HG02759 (cell line): Measurements from ENCODE around the gene CSAD.
"Not testable (repeated sequence)": the region's sequence is repeated elsewhere in the genome, so short reads cannot be mapped to it uniquely, and the experiment has no call there.

Experiments used
- ATAC-seq: cut with Tn5 transposase; IDR thresholded peaks from one replicate; pipeline ENCODE4 v1.9.1; 2021; ENCODE audit warnings: mild to moderate bottlenecking, moderate library complexity; ENCODE audit not compliant: unreplicated experiment

Gene CSAD

DNA sequence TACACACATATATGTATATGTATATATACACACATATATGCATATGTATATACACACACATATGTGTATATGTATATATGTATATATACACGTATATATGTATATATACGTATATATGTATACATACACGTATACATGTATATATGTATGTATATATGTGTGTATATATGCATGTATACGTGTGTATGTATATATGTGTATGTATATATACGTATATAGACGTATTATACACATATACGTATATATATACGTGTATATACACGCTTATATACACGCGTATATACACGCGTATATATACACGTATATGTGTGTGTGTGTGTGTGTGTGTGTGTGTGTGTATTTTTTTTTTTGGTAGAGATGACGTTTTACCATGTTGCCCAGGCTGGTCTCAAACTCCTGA lies 33.1 kb downstream of the CSAD start:
- ATAC-seq: no peak

DNA sequence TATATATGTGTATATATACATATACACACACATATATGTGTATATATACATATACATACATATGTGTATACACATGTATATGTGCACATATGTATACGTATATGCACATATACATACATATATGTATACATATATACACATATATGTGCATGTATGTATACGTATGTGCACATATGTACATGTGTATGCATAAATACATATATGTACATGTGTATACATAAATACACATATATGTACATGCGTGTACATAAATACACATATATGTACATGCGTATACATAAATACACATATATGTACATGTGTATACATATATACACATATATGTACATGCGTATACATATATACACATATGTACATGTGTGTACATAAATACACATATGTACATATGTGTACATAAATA lies 33.5 kb downstream of the CSAD start:
- no peak for ATAC-seq

DNA sequence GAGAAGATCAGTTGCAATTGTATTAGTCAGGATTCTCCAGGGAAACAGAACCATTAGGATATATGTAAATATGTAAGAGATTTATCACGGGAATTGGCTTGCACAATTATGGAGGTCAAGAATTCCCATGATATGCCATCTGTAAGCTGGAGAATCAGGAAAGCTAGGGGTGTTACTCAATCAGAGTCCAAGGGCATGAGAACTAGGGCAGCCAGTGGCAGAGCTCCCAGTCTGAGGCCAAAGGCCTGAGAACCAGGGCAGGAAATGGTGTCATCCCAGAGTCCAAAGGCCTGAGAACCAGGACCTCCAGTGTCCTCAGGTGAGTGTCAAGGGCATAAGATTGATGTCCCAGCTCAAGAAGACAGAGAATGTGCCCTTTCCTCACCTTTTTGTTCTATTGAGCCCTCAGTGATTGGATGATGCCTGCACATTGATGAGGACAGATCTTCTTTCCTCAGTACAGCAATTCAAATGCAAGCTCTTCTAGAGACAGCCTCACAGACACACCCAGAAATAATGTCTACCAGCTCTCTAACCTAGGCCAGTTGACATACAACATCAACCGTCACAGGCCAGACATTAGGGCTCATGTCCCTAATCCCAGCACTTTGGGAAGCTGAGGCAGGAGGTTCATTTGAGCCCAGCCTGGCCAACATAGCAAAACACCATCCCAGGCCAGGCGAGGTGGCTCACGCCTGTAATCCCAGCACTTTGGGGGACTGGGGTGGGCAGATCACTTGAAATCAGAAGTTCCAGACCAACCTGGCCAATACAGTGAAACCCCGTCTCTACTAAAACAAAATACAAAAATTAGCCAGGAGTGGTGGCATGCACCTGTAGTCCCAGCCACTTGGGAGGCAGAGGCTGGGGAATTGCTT lies 35.1 kb downstream of the CSAD start:
- ATAC-seq: no peak

DNA sequence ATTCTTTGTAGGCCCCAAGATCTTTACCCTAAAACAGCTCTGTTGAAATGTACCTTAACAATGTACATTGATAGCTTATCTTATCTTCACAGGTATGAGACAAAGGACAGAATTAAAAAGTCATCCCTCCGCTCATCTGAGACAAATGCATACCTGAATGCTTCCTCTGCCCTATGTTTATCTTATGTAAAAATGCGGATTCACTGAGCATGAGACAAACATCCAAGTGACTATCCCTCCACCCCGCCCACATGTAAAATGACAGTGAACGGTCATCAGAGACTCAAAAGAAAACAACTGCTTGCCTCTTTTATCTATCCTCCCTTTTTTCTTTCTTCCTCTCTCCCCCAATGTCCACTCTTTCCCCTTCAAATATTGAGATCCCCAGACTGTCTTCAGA lies 37.4 kb downstream of the CSAD start:
- no peak for ATAC-seq

DNA sequence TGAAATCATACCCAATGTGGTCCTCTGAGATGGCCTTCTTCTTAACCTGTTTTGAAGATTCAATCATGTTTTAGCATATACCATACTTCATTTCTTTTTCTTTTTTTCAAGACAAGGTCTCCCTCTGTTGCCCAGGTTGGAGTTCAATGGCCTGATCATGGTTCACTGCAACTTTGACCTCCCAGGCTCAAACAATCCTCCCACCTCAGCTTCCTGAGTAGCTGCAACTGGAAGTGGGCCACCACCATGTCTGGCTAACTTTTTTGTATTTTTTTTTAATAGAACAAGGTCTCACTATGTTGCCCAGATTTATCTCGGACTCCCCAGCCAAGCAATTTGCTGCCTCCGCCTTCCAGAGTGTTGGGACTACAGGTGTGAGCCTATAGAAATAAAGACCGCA lies 47.0 kb downstream of the CSAD start:
- no peak for ATAC-seq

DNA sequence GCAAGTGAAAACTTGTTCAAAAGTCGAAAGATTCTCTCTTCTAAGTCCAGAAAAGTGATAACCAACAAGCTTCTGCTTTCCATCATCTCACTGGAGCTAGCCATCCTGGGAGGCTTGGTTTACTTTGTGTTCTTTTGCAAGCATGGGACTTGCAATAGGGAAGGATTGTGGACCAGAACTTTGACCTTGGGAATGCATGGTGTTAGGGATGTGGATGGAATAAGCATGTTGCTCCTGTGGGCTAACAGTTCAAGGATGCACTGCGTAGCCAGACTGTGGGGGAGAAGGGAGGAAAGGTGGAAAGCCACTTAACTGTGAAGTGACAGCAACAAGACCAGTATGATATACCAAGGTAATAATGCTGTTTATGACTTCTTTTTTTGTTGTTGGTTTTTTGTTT lies 48.9 kb downstream of the CSAD start:
- ATAC-seq: no peak

DNA sequence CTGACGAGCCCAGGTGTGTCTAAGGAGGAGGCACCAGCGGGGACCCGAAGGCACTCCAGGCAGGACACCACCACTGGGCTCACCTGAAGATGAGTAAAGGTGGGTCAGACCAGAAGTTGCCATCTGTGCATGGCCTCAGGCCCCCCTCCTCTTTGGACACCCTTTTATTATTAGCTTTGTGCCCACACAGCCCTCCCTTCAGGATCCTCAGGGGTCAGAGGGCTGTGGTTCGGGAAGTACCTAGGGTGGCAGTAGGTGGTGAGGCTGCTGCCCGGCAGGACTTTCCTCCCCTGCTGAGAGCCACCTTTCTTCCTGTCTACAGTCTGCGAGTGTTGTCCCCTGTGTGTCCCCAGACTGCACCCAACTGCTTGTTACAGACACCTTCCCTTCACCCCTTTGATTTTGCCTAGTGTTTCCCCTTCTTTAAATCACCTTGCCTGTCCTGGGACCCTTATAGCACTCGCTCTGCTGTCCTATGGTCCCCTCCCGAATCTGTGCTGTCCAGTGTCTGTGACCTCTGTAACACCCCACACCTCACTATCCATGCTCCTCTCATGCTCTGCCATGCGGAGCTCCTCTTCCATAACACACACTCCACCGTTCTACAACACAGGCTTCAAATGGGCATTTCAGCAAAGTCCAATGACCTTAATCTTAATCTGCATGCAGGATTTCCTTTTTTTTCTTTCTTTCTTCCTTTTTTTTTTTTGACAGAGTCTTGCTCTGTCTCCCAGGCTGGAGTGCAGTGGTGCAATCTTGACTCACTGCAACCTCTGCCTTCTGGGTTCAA lies 51.8 kb downstream of the CSAD start:
- no peak for ATAC-seq

DNA sequence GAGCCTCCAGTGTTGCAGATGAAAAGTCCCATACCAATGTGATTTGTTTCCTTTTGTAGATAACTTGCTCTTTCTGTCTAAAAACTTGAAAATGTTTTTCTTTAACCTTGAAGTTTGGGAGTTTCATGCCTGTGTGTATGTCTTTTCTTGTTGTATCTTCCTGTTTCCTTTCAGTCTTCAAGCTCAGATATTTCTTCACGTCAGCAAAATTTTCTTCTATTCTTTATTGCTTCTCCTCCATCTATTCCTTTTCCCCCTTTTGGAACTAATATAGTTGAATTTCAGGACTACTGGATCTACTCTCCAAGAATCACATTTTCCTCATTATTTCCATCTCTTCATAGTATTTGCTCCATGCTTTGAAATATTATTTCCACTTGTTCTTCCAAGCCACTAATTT lies 53.6 kb downstream of the CSAD start:
- ATAC-seq: no peak

DNA sequence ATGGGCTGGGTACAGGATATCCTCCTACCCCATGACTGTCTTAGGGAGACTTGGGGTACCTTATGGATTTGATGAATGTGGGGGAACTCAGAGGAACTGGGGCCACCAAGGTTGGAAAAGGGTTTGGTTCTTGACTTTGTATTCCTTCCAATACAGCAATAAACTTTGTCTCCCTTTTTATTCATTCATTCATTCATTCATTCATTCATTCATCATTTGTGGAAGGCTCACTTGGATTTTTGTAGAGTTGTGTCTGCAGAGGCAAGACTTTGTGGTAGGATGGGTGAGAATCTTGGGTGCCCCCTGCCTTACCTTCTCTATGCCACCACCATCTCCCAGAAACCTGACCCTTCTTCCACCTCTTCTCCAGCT lies 56.4 kb downstream of the CSAD start:
- ATAC-seq: no peak

DNA sequence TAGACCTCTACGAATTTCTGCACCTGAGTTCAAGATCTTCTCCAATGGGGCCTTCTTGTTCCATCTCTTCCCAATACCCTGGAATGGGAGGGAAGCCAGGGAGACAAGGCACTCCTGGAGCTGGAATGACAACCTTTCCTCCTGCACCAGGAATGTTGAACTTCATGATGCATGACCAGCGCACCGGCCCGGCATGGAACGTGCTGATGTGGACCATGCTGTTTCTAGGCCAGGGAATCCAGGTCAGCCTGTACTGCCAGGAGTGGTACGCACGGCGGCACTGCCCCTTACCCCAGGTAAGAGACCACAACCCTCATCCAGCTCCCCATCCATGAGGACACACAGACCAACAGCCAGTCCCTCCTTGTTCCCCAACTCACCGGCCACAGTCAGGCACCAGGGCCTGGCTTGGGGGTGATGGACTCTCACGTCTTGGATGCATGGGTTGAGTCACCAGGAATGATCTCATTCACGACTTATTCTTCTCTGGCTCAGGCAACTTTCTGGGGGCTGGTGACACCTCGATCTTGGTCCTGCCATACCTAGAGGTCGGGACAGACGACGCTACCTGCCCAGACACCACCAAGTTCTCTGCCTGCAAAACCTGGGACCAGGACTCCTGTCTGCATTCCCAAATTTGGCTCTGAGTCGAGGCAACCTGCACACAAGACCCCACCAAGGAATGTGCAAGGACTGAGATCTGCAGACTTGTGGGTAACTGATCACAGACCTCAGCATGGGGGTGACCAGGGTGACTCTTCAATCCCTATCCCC lies 57.0 kb downstream of the CSAD start:
- ATAC-seq: no peak

DNA sequence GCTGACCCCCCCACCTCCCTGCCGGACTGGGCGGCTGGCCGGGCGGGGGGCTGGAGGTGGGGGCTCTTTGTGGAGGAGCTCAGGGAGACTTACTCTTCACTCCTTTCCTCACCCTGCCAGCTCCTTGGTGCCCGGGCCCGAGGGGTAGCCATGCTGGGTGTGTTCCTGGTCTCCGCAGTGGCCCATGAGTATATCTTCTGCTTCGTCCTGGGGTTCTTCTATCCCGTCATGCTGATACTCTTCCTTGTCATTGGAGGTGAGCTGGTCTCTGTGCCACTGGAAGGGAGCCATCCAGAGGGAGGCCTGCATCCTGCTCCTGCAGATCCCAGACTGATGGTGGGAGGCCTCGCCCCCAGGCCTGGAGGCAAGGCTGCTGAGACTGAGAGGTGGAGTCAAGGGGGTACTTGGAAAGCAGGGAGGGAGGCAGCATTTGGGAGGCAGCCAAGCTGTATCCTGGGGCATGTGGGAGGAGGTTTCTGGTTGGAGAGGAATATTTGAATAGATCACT lies 57.7 kb downstream of the CSAD start:
- ATAC-seq: no peak

DNA sequence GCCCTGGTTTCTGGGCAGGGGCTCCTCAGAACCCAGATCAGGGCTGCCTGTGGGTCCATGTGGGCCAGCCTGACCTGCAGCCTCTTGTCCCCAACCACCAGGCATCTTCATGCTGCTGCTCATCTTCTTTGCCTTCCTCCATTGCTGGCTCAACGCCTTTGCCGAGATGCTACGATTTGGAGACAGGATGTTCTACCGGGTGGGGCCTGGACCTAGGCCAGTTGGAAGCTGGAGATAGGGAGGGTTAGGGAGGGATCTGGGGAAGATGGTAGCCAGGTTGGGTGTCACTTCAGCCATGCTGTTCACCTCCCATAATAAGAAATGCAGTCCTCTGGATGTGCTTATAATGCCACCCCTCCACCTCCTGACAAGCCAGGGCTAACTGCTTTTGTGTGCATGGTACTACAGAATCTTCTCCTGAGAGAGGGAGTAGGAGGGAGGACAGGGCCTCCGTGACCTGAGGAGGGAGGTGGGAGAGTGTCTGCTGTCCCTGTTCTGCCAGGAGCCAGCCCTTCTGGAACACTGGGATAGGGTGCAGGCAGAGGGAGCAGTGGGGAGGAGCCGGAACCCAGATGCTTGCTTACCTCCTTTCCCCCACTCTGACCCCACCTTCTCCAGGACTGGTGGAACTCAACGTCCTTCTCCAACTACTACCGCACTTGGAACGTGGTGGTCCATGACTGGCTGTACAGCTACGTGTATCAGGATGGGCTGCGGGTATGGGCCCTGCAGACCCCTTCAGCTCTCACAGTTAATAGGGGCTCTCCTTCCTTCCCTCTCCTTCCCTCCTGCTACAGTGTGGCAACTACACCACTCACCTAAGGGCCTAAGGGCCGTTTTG lies 59.8 kb downstream of the CSAD start:
- ATAC-seq: no peak

DNA sequence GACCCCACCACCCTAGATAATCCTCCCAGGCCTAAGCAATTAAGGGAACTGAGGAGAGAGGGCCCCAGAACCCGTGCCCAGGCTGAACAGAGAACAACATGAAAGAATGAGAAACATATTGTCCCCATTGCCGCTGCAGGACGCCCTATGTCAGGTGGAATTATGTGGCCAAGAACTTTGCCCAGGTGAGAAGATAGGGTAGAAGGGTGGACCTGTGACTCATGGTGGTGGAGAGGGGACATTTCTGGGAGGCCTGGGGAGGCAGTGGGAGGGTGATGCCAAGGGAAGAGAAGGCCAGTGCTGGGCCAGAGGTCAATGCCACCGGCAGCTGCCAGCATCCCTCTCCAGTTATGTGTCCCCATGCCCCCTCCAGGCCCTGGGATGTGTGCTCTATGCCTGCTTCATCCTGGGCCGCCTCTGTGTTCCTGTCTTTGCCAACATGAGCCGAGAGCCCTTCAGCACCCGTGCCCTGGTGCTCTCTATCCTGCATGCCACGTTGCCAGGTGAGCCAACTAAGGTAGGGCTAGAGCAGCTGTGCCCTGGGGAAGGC lies 61.9 kb downstream of the CSAD start:
- no peak for ATAC-seq

DNA sequence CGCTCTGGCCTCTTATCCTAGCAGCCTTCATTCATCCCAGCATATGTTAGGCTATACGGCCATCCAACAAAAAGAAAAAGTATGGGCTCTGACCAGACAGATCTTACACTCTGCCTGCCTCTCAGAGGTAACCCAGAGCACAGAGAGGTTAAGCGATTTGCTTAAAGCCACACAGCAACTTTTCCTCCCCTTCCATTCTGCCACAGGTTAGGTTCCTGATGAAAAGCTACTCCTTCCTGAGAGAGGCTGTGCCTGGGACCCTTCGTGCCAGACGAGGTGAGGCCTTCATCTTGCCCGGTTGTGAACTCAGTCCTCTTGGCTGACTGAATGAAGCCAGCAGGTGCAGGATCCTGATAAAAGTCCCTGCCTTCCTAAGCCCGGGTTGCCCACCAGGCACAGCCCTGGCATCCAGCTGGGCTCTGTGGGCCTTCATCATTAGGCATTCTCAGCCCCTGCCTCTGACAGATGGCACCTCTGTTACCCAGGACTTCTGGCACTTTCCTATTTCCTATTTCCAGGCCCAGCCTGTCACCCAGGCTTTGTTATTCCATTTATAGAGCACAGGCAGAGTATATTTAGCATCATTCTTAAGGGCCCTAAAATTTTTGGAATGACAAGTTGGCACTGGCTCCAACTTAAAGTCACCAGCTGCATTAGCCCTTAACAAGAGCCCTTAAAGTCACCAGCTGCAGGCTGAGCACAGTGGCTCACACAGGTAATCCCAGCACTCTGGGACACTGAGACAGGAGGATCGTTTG lies 64.7 kb downstream of the CSAD start:
- no peak for ATAC-seq

DNA sequence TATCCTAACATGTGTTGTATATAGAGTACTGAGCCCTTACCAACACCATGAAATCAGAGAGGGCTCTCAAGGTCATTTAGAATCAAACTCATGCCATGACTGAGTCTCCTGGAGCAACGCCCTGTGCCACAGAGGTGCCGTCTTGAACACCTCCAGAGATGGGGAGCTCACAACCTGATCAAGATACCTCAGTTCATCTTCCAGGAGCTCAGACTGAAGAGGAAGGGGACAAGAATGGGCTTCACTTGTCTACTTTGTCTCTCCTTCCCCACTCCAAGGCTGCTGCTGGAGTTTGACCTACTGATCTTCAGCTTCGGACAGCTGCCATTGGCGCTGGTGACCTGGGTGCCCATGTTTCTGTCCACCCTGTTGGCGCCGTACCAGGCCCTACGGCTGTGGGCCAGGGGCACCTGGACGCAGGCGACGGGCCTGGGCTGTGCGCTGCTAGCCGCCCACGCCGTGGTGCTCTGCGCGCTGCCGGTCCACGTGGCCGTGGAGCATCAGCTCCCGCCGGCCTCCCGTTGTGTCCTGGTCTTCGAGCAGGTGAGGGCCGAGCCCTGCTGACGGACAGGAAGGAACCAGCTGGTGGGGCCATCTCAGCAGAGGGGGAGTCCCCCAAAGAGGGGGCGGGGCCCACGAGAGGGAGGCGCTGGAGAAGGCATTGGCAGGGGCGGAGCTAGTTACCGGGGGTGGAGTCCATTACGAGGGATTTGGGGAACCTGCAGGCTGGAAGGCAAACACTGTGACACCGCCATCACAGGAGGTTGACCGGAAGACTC lies 65.4 kb downstream of the CSAD start:
- ATAC-seq: no peak

DNA sequence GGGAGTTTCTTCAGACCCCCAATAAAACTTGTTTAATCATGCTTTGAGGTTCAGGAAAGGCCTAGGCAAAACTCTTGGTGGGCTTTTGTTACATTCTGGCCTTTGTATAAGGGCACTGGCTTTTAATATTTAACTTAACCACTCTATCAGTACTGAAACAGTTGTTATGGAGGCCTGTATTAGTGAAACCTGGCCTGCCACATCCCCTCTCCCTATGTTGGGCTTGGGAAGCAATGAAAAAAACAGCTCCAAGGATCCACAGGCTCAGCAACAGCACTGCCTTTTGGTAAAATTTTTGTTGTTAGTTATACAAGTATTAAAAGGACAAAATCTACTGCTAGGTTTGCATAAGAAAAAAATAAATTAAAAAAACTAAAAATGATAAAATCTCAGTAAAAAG lies 66.8 kb downstream of the CSAD start:
- ATAC-seq: no peak

DNA sequence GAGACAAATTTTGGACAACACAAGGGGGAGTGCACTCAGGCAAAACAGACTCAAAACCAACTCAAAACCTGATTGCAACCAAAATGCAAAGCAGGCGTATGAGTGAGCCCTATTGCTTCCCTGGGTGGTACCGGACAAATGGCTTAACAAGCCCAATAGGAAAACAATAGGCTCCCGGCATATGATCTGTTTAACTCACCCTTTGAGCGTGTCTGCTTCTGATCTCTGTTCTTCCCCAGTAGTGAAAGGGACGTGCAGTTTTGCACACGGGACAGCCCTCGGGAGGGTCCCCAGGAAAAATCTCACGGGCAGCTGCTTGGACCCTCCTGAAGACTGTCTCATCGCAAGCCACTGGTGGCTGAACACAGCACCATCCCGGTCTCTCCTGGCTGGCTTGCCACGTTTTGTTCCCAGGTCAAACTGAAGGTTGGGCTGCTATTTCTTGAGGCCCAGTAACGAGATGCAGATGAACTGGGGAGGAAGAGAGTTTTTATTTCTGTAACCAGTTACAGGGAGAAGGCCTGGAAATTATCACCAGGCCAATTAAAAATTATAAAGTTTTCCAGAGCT lies 67.5 kb downstream of the CSAD start:
- ATAC-seq: no peak

DNA sequence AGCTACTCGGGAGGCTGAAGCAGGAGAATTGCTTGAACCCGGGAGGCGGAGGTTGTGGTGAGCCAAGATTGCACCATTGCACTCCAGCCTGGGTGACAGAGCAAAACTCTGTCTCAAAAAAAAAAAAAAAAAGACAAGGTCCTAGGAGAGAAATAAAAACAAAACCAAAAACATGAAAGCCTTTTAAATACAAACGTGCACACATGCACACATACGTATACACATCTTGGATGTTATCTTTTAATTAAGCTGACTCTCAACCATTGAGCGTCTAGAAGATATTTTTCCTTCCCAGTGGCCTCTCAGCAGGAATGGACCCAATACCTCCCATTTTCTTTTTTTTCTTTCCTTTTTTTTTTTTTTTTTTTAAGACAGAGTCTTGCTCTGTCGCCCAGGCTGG lies 68.3 kb downstream of the CSAD start:
- not testable (repeated sequence) for ATAC-seq
